ENCODE data around the gene IFNA10.
"Not testable (repeated sequence)": the region's sequence is repeated elsewhere in the genome, so short reads cannot be mapped to it uniquely, and the experiment has no call there.

The IFNA10 gene

DNA sequence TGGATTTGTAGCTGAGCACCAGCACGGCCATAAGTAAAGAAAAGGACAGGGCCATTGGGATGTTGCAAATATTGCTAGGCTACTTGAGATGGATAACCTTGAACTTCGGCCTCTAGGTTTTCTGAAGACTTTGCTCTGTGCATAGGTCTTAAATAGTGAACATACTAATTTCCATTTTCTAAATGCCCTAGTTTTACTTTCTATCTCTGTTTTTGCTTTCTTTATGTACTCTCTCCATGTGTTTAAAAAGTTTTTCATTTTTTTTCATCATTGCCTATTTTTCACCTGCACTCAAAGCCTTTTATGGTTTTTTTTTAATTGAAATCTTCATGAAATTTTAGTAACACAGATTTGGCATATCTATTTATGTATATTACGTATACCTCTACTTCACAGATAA is at the start of gene IFNA10:
TSS of gene IFNA10 (minus strand) at position 101 of the 400 bp plus-strand sequence. CDS start at position 55, 46 bp downstream.
- H3K4me3 ChIP-seq (ENCODE audit: low read length); H3K9me3 ChIP-seq (ENCODE audit: low read length); H3K4me1 ChIP-seq (ENCODE audit: insufficient read depth, low read length); H3K27me3 ChIP-seq (ENCODE audit: insufficient read depth, low read length); H2AFZ ChIP-seq (ENCODE audit: low read depth, low read length); H3K36me3 ChIP-seq (ENCODE audit: insufficient read depth, low read length): not testable (repeated sequence)

DNA sequence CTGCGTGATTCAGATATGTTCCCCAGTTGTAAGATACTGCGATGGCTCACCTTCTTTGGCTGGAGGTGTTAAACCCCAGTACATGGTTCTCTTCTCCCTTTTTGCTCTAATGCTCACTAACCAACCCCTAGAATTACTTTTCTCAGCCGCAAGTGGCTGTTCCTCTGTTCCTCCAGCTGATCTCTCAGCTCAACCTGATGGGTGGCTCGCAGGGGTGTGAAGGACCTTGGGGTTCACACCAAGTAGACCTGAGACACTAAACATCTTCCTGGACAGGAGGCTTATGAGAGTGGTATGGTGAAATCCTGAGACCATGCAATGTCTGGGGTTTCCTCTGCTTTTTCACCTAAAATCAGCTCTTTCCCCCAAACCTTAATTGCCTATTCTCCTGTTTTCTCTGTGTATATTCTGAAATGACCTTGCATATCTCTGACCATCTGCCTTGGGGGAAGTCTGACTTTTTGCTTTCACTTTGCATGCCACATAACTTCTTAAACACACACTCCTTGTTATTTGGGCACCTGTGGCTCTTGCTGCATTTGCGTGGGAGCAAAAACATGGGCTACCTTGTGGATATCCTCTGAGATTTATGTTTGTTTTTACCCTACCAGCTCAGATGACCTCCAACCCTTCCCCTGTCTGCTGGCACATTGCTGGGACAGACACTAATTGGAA is 48.7 kb upstream of the IFNA10 start:
- Histone ChIP-seq H2AFZ (ENCODE audit: low read depth, low read length) (no peak overlapping the region), H3K4me3 (ENCODE audit: low read length) (no peak overlapping the region), H3K9me3 (ENCODE audit: low read length) (no peaks in the 10 kb centered on the region), H3K27me3 (ENCODE audit: insufficient read depth, low read length) (no peaks in the 10 kb centered on the region), H3K4me1 (ENCODE audit: insufficient read depth, low read length) (peaks cover 3% of the 10 kb centered on the region), H3K36me3 (ENCODE audit: insufficient read depth, low read length) (no peaks in the 10 kb centered on the region)

DNA sequence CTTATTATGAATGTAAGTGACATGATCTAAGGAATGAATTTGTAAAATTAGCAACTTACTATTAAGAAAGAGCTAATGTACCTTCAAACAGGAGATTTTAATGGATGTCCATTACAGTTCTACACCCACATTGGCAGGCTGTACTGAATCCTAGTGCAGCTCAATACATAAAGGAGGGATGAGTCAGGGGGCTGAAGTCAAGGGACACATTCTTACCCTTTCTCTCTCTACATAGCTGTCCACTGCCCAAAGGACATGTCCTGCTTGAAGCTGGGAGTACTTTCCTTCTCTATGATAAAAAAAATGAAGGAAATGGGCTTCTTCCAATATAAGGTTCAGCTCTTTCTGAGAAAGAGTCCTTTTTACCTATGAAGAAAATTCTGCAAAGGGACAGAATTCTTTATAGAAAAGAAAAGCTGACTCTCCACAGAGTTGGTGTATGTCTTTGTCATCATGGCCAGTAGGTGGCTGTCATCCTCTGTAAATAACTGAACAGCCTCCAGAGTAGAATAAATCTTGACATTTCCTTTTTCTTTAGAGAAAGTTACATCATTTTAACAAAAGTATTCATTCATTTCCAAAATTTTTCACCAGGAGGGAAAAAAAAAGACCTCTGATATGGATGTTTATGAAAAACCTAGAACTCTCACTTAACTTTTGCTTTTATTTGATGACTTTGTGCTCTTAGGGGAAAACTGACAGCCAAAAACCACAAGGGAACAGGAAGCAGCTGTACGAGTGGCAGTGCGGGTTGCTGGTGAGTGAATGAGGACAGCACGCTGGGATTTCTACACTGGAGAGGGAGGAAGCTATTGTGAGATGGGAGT is 46.0 kb upstream of the IFNA10 start:
- Histone ChIP-seq H3K9me3 (ENCODE audit: low read length) (no peaks in the 10 kb centered on the region), H2AFZ (ENCODE audit: low read depth, low read length) (no peak overlapping the region), H3K4me1 (ENCODE audit: insufficient read depth, low read length) (peaks cover 3% of the 10 kb centered on the region), H3K27me3 (ENCODE audit: insufficient read depth, low read length) (no peaks in the 10 kb centered on the region), H3K4me3 (ENCODE audit: low read length) (no peak overlapping the region), H3K36me3 (ENCODE audit: insufficient read depth, low read length) (no peaks in the 10 kb centered on the region)

DNA sequence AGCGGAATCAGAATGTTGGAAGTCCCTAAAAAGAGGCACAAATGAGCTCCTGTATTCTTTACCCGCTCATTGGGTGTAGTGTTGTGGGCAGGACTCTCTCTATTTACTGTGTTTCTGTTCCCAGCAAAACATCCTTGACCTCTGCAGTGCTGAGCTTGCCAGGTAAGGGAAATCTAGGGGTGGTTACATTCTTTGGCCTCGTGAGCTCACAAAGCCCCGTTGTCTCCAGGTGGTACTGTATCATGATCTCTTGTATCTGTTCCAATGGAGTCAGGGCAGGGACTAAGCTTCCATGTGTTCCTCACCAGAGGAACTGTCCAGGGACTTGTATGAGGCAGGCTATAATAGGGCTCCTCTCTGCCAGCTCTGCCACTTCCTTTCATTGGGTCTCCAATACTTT is 44.7 kb upstream of the IFNA10 start:
- Histone ChIP-seq H3K36me3 (ENCODE audit: insufficient read depth, low read length) (no peaks in the 10 kb centered on the region), H3K4me3 (ENCODE audit: low read length) (no peak overlapping the region), H2AFZ (ENCODE audit: low read depth, low read length) (no peak overlapping the region), H3K9me3 (ENCODE audit: low read length) (no peaks in the 10 kb centered on the region), H3K27me3 (ENCODE audit: insufficient read depth, low read length) (no peaks in the 10 kb centered on the region), H3K4me1 (ENCODE audit: insufficient read depth, low read length) (peaks cover 3% of the 10 kb centered on the region)

DNA sequence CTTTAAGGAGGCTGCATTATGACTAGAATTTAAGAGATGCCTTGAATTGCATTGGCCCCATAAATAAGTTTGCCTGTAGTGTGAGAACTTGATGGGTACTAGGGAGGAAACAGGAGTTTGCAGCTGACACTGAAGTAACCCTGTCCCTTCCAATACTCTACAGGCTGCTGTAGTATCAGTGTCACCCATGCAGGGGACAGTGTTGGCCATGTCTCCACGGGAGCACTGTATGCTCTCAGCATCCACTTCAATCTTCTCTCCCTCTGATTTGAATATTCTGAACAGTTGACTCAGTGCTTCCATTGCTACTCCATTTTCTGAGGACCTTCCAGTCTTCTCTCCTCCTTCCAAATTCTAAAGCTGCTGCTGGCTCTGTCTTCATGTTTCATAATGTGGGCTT is 44.2 kb upstream of the IFNA10 start:
- no peak overlapping the region for H3K4me3 ChIP-seq (ENCODE audit: low read length)
- H3K36me3 ChIP-seq (ENCODE audit: insufficient read depth, low read length): no peaks in the 10 kb centered on the region
- no peak overlapping the region for H2AFZ ChIP-seq (ENCODE audit: low read depth, low read length)
- peaks cover 3% of the 10 kb centered on the region for H3K4me1 ChIP-seq (ENCODE audit: insufficient read depth, low read length)
- H3K9me3 ChIP-seq (ENCODE audit: low read length): no peaks in the 10 kb centered on the region
- no peaks in the 10 kb centered on the region for H3K27me3 ChIP-seq (ENCODE audit: insufficient read depth, low read length)

DNA sequence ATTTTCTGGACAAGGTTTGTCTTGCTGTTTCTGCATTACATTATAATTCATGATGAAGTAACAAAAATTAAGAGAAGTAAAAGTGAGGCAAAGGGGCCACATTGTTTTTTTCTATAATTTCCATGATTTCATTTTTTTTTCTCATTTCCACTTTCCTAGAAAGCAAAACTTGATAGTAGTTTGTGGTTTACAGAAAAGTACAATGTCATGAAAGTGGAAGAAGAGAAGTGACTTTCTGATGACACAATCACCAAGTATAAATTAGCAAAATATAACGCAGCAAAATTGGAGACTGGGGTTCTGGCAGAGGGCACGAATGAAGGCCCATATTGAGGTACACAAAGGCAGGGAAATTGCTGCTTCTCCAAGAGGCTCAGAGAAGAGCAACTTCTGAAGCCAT is 37.9 kb upstream of the IFNA10 start:
- Histone ChIP-seq H3K9me3 (ENCODE audit: low read length) (no peaks in the 10 kb centered on the region), H2AFZ (ENCODE audit: low read depth, low read length) (no peak overlapping the region), H3K27me3 (ENCODE audit: insufficient read depth, low read length) (no peaks in the 10 kb centered on the region), H3K4me1 (ENCODE audit: insufficient read depth, low read length) (no peaks in the 10 kb centered on the region), H3K4me3 (ENCODE audit: low read length) (no peak overlapping the region), H3K36me3 (ENCODE audit: insufficient read depth, low read length) (no peaks in the 10 kb centered on the region)

DNA sequence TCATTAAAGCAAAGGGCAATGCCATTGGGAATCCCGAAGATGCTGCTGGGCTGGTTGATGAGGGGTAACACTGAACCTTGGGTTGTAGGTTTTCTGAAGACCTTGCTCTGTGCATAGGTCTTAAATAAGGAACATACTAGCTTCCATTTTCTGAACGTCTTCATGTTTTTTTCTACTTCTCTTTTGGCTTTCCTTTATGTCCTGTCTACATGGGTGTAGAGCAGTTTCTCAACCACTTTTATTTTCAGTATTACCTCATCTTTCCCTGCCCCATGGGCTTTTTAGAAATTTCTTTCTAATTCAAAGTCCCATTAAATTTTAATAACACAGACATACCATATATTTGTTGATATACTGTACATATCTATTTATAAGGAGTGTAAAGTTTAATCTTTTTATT is 33.0 kb upstream of the IFNA10 start, which contains the start of gene IFNA14:
TSS of gene IFNA14 (minus strand) at position 95 of the 400 bp plus-strand sequence. CDS start at position 25, 70 bp downstream.
- no peak within 1 kb of the TSS for H3K4me3 ChIP-seq (ENCODE audit: low read length)
- no peaks in the 10 kb centered on the region for H3K4me1 ChIP-seq (ENCODE audit: insufficient read depth, low read length)
- no peak within 1 kb of the TSS for H2AFZ ChIP-seq (ENCODE audit: low read depth, low read length)

DNA sequence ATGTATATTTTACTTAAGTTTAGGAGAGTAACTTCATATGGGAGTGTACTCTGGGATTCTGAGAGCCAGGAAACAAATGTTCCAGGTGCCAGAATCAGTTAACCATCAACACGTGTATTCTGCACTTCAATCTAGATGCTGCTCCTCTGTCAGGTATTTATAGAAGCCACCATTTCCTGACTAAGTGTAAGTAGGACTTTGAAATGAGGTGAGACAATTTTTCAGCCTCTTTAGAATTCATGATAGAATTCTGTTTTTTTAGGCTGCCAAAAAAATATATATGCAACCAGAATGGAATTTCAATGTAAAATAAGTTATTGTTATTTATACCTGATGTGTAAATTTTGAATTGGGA is 29.4 kb upstream of the IFNA10 start:
- not testable (repeated sequence) for H3K9me3 ChIP-seq (ENCODE audit: low read length); H3K4me3 ChIP-seq (ENCODE audit: low read length); H3K36me3 ChIP-seq (ENCODE audit: insufficient read depth, low read length); H3K27me3 ChIP-seq (ENCODE audit: insufficient read depth, low read length); H3K4me1 ChIP-seq (ENCODE audit: insufficient read depth, low read length); H2AFZ ChIP-seq (ENCODE audit: low read depth, low read length)

More for the DNA sequence above, 33.0 kb upstream of the IFNA10 start, which contains the start of gene IFNA14:
- Histone ChIP-seq H3K27me3 (ENCODE audit: insufficient read depth, low read length) (no peaks in the 10 kb centered on the region), H3K36me3 (ENCODE audit: insufficient read depth, low read length) (no peaks in the 10 kb centered on the region), H3K9me3 (ENCODE audit: low read length) (no peaks in the 10 kb centered on the region)

DNA sequence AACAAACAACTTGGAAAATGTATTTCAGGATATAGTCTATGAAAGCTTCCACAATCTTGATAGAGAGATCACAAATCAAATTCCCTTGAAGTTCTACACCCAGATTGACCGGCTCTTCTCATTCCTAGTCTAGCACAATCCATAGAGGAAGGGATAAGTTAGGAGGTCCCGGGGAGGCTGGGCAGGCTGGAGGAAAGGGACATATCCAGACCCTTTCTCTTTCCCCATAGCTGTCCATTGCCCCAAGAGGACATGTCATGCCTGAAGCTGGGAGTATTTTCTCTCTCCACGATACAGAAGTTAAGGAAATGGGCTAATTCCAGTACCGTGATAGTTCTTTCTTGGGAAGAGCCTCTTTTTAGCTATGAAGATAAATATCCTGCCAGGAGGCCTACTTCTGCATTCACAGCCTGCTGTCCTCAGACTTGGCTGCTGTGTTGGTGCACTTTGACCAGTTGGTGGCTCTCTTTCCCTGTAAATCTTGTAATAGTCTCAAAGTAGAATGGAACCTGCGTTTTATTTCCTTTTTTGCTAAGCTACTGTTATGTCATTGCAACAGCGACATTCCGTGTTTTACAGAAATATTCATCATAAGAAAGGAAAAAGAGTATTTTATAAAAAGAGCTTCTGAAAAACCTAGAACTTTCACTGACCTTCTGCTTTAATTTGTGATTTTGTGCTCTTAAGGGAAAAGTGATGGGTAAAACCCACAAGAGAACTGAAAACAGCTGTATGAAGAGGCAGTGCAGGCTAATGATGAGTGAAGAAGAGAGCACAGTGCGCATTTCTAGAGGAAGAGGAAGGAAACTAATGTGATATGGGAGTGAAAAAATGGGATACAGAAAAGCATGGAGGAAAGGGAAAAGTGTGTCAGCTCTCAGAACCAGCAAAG is 28.8 kb upstream of the IFNA10 start:
- H3K27me3 ChIP-seq (ENCODE audit: insufficient read depth, low read length); H3K4me3 ChIP-seq (ENCODE audit: low read length); H3K36me3 ChIP-seq (ENCODE audit: insufficient read depth, low read length); H2AFZ ChIP-seq (ENCODE audit: low read depth, low read length); H3K9me3 ChIP-seq (ENCODE audit: low read length); H3K4me1 ChIP-seq (ENCODE audit: insufficient read depth, low read length): not testable (repeated sequence)

DNA sequence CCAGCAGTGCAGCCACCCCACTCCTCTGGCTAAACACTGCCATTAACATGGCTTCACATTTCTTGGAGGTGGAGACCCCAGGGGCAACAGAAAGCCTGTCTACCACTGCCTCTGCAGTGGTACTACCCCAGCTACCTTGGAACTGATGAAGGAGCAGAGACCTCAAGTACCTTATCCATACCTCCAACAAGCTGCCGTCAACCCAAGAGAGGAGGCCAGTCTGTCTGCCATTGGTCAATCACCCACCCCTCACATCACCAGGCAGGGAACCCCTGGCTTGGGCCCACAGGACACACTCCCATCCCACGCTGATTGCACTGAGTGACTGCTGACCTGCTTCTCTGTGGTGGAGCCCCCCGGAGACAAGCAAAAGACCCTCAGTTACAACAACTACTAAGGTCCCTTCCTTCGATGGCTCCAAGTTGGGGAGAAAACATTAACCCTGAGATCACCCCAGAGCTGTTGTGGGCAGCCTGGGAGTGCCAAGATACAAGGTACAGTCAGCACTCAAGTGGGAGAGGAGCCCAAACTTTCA is 27.3 kb upstream of the IFNA10 start:
- Histone ChIP-seq H3K36me3 (ENCODE audit: insufficient read depth, low read length) (no peaks in the 10 kb centered on the region), H3K27me3 (ENCODE audit: insufficient read depth, low read length) (no peaks in the 10 kb centered on the region), H2AFZ (ENCODE audit: low read depth, low read length) (no peak overlapping the region), H3K9me3 (ENCODE audit: low read length) (no peaks in the 10 kb centered on the region), H3K4me1 (ENCODE audit: insufficient read depth, low read length) (no peaks in the 10 kb centered on the region), H3K4me3 (ENCODE audit: low read length) (no peak overlapping the region)

DNA sequence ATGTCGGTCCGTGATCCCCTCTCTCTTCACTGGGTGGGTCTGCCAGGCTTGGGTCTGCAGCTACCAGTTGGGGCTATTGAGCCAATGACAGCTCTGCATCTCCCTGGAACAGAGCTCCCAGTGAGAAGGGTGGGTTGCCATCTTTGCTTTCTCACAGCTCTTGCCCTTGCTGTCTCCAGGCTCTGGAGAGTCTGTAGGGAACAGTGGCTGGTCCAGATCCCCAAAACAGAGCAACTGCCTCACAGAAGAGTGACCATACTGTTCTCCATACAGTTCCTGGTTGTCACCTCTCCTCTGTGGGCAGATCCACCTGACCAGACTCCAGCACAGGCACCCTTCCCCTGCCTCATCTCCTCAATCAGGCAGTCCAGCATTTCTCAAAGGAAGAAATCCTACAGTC is 26.3 kb upstream of the IFNA10 start:
- H3K9me3 ChIP-seq (ENCODE audit: low read length): no peaks in the 10 kb centered on the region
- no peak overlapping the region for H3K4me3 ChIP-seq (ENCODE audit: low read length)
- no peaks in the 10 kb centered on the region for H3K4me1 ChIP-seq (ENCODE audit: insufficient read depth, low read length)
- H3K36me3 ChIP-seq (ENCODE audit: insufficient read depth, low read length): no peaks in the 10 kb centered on the region
- H2AFZ ChIP-seq (ENCODE audit: low read depth, low read length): no peak overlapping the region
- H3K27me3 ChIP-seq (ENCODE audit: insufficient read depth, low read length): no peaks in the 10 kb centered on the region

DNA sequence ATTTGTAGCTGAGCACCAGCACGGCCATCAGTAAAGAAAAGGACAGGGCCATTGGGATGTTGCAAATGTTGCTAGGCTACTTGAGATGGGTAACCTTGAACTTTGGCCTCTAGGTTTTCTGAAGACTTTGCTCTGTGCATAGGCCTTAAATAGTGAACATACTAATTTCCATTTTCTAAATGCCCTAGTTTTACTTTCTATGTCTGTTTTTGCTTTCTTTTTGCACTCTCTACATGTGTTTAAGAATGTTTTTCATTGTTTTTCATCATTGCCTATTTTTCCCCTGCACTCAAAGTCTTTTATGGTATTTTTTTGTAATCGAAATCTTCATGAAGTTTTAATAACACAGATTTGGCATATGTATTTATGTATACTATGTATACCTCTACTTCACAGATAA is 21.2 kb upstream of the IFNA10 start, which contains the start of gene IFNA17:
TSS of gene IFNA17 (minus strand) at position 101 of the 400 bp plus-strand sequence. CDS start at position 52, 49 bp downstream.
- no peaks in the 10 kb centered on the region for H3K27me3 ChIP-seq (ENCODE audit: insufficient read depth, low read length)
- H3K4me3 ChIP-seq (ENCODE audit: low read length): no peak within 1 kb of the TSS
- H3K36me3 ChIP-seq (ENCODE audit: insufficient read depth, low read length): no peaks in the 10 kb centered on the region

DNA sequence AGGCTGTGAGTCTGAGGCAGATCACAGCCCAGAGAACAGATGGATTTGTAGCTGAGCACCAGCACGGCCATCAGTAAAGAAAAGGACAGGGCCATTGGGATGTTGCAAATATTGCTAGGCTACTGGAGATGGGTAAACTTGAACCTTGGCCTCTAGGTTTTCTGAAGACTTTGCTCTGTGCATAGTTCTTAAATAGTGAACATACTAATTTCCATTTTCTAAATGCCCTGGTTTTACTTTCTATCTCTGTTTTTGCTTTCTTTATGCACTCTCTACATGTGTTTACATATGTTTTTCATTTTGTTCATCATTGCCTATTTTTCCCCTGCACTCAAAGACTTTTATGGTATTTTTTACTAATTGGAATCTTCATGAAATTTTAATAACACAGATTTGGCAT is 10.3 kb upstream of the IFNA10 start, which contains the start of gene IFNA16:
TSS of gene IFNA16 (minus strand) at position 101 of the 400 bp plus-strand sequence. CDS start at position 95, 6 bp downstream.
- H3K4me3 ChIP-seq (ENCODE audit: low read length); H2AFZ ChIP-seq (ENCODE audit: low read depth, low read length); H3K4me1 ChIP-seq (ENCODE audit: insufficient read depth, low read length); H3K9me3 ChIP-seq (ENCODE audit: low read length); H3K36me3 ChIP-seq (ENCODE audit: insufficient read depth, low read length); H3K27me3 ChIP-seq (ENCODE audit: insufficient read depth, low read length): not testable (repeated sequence)

More for the DNA sequence above, 21.2 kb upstream of the IFNA10 start, which contains the start of gene IFNA17:
- Histone ChIP-seq H2AFZ (ENCODE audit: low read depth, low read length) (no peak within 1 kb of the TSS), H3K4me1 (ENCODE audit: insufficient read depth, low read length) (no peaks in the 10 kb centered on the region), H3K9me3 (ENCODE audit: low read length) (no peaks in the 10 kb centered on the region)

Data from neuron (in vitro differentiated cells).